Fibroblast of lung (primary cell): ENCODE data around the gene CCNH. TPM values are rescaled to one million over a fixed set of nuclear protein-coding genes. Genes with fewer than 3 reads are reported as not detected.

Experiments used
- DNase-seq, 2 donors: peaks; one replicate each; pipeline versions ENCODE4 v3.0.0 to v3.0.0-alpha.2; 2010; ENCODE audit warnings: low read depth in 2 of 2
- H2AFZ ChIP-seq: 2 replicates; pipeline ENCODE4 v1.5.1; 2012; ENCODE audit warnings: low read length, control low read depth, inconsistent platforms
- H3K27ac ChIP-seq: 2 replicates; pipeline ENCODE4 v1.5.1; 2011; ENCODE audit warnings: low read length, control low read depth; ENCODE audit not compliant: insufficient read depth
- H3K27me3 ChIP-seq: 2 replicates; pipeline ENCODE4 v1.5.1; 2011; ENCODE audit warnings: mild to moderate bottlenecking, low read length; ENCODE audit not compliant: control insufficient read depth, insufficient read depth
- H3K36me3 ChIP-seq: 2 replicates; pipeline ENCODE4 v1.5.1; 2011; ENCODE audit warnings: low read length; ENCODE audit not compliant: control insufficient read depth, insufficient read depth
- H3K4me1 ChIP-seq: 2 replicates; pipeline ENCODE4 v1.5.1; 2011; ENCODE audit warnings: low read length; ENCODE audit not compliant: control insufficient read depth, insufficient read depth; ENCODE audit errors: extremely low read depth
- H3K4me2 ChIP-seq: 2 replicates; pipeline ENCODE4 v1.5.1; 2011; ENCODE audit warnings: low read length, control low read depth; ENCODE audit not compliant: insufficient read depth; ENCODE audit errors: extremely low read depth
- H3K4me3 ChIP-seq, 4 experiments: fragments of 200-600 bp in 1 of 4; sonication (generic) in 1 of 4; replicated peaks in 1 of 4; 2 replicates each; pipeline ENCODE4 v1.5.1; 2011 to 2016; ENCODE audit warnings: low read length in 4 of 4, low read depth in 3 of 4, mild to moderate bottlenecking in 3 of 4, control low read depth in 2 of 4, inconsistent platforms in 1 of 4, mixed read lengths in 1 of 4; ENCODE audit not compliant: insufficient read depth in 1 of 4; ENCODE audit errors: control extremely low read depth in 1 of 4
- H3K79me2 ChIP-seq: 2 replicates; pipeline ENCODE4 v1.5.1; 2012; ENCODE audit warnings: mild to moderate bottlenecking, low read length, inconsistent platforms; ENCODE audit not compliant: control insufficient read depth, insufficient read depth
- H3K9ac ChIP-seq: 2 replicates; pipeline ENCODE4 v1.5.1; 2011; ENCODE audit warnings: mild to moderate bottlenecking, low read length, control low read depth; ENCODE audit not compliant: insufficient read depth
- H3K9me3 ChIP-seq: 2 replicates; pipeline ENCODE4 v1.5.1; 2012; ENCODE audit warnings: low read depth, low read length; ENCODE audit not compliant: control insufficient read depth, insufficient read depth
- H4K20me1 ChIP-seq: 2 replicates; pipeline ENCODE4 v1.5.1; 2011; ENCODE audit warnings: low read length; ENCODE audit not compliant: control insufficient read depth, insufficient read depth; ENCODE audit errors: extremely low read depth
- EZH2 ChIP-seq: IDR thresholded peaks from 2 replicates; pipeline ENCODE4 v1.5.1; 2012; ENCODE audit warnings: low read length, control low read depth, mild to moderate bottlenecking; ENCODE audit errors: missing control alignments
- polyA plus RNA-seq, 2 donors: library from polyadenylated mRNA; depleted of rRNA in 1 of 2; stranded (reverse) in 1 of 2; unstranded in 1 of 2; fragments of >200 nt; gene quantifications; 2 replicates each; pipeline ENCODE4 v1.2.1, GENCODE V29; 2011 to 2012; ENCODE audit warnings: missing spikeins in 1 of 2
- total RNA-seq: library from RNA; depleted of rRNA; stranded (reverse); fragments of >200 nt; gene quantifications from 2 replicates; pipeline ENCODE4 v1.2.1, GENCODE V29; 2014
- TF ChIP-seq, protein P1 (sequence below), 2 donors: IDR thresholded peaks in 1 of 2; conservative IDR thresholded peaks in 1 of 2; 1 replicate in 1 of 2; 2 replicates in 1 of 2; pipeline ENCODE4 v1.5.1; 2011 to 2012; ENCODE audit warnings: low read length in 2 of 2, control low read depth in 1 of 2, inconsistent platforms in 1 of 2, low read depth in 1 of 2, mild to moderate bottlenecking in 1 of 2

CCNH gene
- total and polyA plus RNA-seq, 2 donors (not counting 1 experiment from before 2014, with no cell fraction given) = 77.6 to 98.7 TPM

DNA sequence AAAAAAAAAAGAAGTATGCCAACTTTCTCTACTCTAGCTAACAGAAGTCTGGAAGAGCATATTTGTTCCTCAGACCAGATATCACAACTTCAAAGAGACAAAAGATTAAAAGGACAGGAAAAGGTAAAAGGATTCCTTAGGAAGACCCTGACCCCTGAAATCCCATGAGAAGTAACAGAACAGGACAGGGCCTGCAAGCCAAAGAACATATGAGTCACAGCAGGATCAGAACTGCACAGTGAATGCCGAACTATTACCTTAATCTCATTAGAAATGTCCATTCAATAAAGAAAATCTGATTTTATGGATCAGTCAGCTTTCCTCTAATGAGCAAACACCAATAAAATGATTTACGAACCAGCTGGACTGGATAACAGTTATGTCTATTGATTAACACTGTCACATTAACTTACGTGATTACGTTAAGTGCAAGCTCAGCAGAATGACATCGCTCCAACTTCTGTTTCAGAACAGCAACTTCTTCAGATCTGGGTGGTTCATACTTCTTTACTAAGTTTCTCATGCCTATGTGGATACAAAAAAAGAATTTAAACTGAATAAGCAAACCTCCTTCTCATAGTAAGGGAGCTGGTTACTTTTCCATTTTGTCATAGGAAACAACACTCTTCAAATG, 13.6 kb downstream of the CCNH start:
- no peak overlapping the region for H3K27ac ChIP-seq
- H3K79me2 ChIP-seq = peaks cover 12% of the 10 kb centered on the region
- no peak overlapping the region for H3K4me2 ChIP-seq
- no peak overlapping the region for H3K9ac ChIP-seq
- no peaks in the 10 kb centered on the region for H3K9me3 ChIP-seq
- H2AFZ ChIP-seq = no peak overlapping the region
- no peak overlapping the region for H3K4me3 ChIP-seq
- peaks cover 8% of the 10 kb centered on the region for H3K36me3 ChIP-seq
- DNase-seq = peak in 1 of 2 donors; percentile 23
- no peak for TF ChIP-seq EZH2
- TF ChIP-seq, protein P1, sequence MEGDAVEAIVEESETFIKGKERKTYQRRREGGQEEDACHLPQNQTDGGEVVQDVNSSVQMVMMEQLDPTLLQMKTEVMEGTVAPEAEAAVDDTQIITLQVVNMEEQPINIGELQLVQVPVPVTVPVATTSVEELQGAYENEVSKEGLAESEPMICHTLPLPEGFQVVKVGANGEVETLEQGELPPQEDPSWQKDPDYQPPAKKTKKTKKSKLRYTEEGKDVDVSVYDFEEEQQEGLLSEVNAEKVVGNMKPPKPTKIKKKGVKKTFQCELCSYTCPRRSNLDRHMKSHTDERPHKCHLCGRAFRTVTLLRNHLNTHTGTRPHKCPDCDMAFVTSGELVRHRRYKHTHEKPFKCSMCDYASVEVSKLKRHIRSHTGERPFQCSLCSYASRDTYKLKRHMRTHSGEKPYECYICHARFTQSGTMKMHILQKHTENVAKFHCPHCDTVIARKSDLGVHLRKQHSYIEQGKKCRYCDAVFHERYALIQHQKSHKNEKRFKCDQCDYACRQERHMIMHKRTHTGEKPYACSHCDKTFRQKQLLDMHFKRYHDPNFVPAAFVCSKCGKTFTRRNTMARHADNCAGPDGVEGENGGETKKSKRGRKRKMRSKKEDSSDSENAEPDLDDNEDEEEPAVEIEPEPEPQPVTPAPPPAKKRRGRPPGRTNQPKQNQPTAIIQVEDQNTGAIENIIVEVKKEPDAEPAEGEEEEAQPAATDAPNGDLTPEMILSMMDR (conservative IDR thresholded peaks at IDR 0.05 in 1 of 2, IDR thresholded peaks at IDR 0.05 in 1 of 2; ENCODE audit: low read depth in 1 of 2, low read length in 2 of 2) = no peak
- peaks cover 11% of the 10 kb centered on the region for H3K4me1 ChIP-seq
- no peaks in the 10 kb centered on the region for H4K20me1 ChIP-seq
- no peaks in the 10 kb centered on the region for H3K27me3 ChIP-seq

DNA sequence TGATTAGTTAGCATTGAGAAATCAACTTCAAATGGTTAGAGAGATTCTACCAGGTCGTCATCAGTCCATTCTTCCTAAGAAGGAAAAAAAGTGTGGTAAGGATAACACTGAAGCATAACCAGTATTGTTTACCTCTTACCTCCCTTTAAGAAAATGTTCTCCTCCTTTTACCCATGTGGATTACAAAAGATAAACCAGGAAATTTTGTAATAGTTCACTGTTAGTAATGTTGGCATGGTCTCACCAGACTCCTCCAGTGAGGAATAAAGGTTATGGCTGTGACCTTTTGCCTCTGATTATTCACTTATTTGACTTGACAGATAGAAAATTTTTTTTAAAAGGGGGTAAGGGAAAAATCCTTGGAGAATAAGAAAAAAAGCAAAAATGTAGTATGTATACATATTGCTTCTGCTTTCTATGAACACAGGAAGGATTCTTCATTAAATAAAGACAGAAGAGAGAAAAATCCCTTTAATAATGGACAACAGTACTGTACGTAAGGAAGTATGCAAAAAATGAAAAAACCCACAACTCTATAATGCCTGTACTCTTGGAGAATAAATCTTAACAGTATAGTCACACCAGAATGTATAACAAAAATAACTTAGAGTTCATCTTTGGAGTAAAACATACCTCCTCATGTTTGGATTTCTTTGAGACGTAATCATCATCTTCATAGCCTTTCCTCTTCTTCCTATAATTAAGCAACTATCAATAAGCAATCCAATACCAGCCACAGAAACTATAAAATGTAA, 18.1 kb downstream of the CCNH start:
- peaks cover 5% of the 10 kb centered on the region for H3K36me3 ChIP-seq
- no peak overlapping the region for H3K9ac ChIP-seq
- H4K20me1 ChIP-seq = no peaks in the 10 kb centered on the region
- TF ChIP-seq EZH2 = no peak
- TF ChIP-seq, protein P1 (conservative IDR thresholded peaks at IDR 0.05 in 1 of 2, IDR thresholded peaks at IDR 0.05 in 1 of 2; ENCODE audit: low read depth in 1 of 2, low read length in 2 of 2) = no peak
- no peaks in the 10 kb centered on the region for H3K27me3 ChIP-seq
- DNase-seq = peak; percentile 74 to 87
- H3K4me2 ChIP-seq = no peak overlapping the region
- no peak overlapping the region for H3K4me3 ChIP-seq
- peaks cover 28% of the 10 kb centered on the region for H3K4me1 ChIP-seq
- H2AFZ ChIP-seq = no peak overlapping the region
- peak overlapping the region; percentile 80 for H3K27ac ChIP-seq
- peaks cover 15% of the 10 kb centered on the region for H3K79me2 ChIP-seq
- no peaks in the 10 kb centered on the region for H3K9me3 ChIP-seq

DNA sequence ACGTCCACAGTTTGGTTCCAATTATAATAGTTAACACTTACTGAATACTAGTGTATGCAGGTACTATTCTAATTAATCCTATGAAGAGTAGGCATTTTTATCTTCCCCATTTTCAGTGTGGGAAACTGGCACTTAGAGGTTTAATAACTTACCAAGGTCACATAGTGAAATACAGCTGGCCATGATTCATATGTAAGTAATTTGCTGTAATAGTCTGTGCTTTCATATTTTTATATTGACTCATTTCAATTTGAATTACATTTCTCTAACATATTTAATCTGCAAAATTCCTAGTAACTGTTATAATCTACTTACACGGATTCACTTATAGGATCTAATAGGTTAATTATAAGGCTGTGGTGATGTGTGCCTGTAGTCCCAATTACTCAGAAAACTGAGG, 19.4 kb downstream of the CCNH start:
- Histone ChIP-seq H3K36me3 (peaks cover 7% of the 10 kb centered on the region), H4K20me1 (no peaks in the 10 kb centered on the region), H3K9ac (no peak overlapping the region), H3K27ac (peak overlapping the region; percentile 80), H3K4me3 (peak overlapping the region in 1 of 4 experiments; percentile 5), H3K27me3 (no peaks in the 10 kb centered on the region), H3K79me2 (peaks cover 15% of the 10 kb centered on the region), H2AFZ (no peak overlapping the region), H3K9me3 (no peaks in the 10 kb centered on the region), H3K4me2 (peak overlapping the region; percentile 58), H3K4me1 (peaks cover 28% of the 10 kb centered on the region)
- TF ChIP-seq, protein P1 (conservative IDR thresholded peaks at IDR 0.05 in 1 of 2, IDR thresholded peaks at IDR 0.05 in 1 of 2; ENCODE audit: low read depth in 1 of 2, low read length in 2 of 2) = no peak
- no peak for TF ChIP-seq EZH2
- DNase-seq = peak; percentile 89 to 92
